AG04449 (cell line): ENCODE data around the gene FSTL1.

Experiments used
- CTCF ChIA-PET: fragments of 350-600 bp; formaldehyde crosslinking; extraction: SDS; loops from one replicate; lab custom pipeline; 2021; ENCODE audit warnings: antibody characterized with exemption; lab: Yijun Ruan, JAX
- POLR2A ChIA-PET: fragments of 400-600, 350-600 bp; formaldehyde crosslinking; extraction: SDS; loops from one replicate; lab custom pipeline; 2020; ENCODE audit warnings: antibody characterized with exemption, inconsistent platforms; lab: Yijun Ruan, JAX
- DNase-seq: peaks from one replicate; pipeline ENCODE4 v3.0.0-alpha.2; 2010; ENCODE audit warnings: low read depth, low spot score
- H3K4me3 ChIP-seq: 2 replicates; pipeline ENCODE4 v1.5.1; 2011; ENCODE audit warnings: low read depth, mild to moderate bottlenecking, control low read depth, low read length
- TF ChIP-seq, protein P1 (sequence below): IDR thresholded peaks from one replicate; pipeline ENCODE4 v1.5.1; 2011; ENCODE audit warnings: mild to moderate bottlenecking, moderate library complexity, low read length, control low read depth, inconsistent platforms; ENCODE audit not compliant: insufficient read depth; ENCODE audit errors: missing control alignments

Gene FSTL1

DNA sequence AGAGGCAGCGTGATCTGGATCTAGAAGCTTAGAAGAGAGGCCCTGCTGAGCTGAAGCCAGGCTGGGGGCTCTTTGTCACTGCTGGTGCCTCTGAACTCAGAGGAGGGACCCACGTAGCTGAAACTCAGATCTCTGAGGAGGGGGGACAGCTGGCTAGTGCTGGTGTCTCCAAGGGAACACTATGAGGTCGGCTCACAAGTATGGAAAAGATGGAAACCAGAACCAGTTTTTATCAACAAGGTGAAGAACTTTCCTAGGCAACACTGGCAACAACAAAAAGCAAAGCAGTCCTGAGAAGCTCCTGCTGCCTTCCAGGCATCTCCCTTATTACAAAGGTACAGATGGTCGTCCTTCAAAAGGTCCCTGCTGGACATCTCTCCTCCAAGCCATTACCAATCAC, 27.0 kb upstream of the FSTL1 start:
- POLR2A ChIA-PET, result no interaction called here

GRCh38 chr3:120475722-120476377, 25.1 kb upstream of the FSTL1 start:
- no peak overlapping the region for H3K4me3 ChIP-seq
- no peak for DNase-seq
- POLR2A ChIA-PET, result interaction anchor here (1.6 kb wide), 1 partner anchor 25 kb away, joined by 9 read pairs; the partner anchor contains the start of gene FSTL1
- CTCF ChIA-PET, result interaction anchor here (0.8 to 2.3 kb wide), 10 partner anchors 10 to 319 kb away, joined by 3 to 9 read pairs (median 3); no protein-coding TSS in a partner anchor
- TF ChIP-seq, protein P1, sequence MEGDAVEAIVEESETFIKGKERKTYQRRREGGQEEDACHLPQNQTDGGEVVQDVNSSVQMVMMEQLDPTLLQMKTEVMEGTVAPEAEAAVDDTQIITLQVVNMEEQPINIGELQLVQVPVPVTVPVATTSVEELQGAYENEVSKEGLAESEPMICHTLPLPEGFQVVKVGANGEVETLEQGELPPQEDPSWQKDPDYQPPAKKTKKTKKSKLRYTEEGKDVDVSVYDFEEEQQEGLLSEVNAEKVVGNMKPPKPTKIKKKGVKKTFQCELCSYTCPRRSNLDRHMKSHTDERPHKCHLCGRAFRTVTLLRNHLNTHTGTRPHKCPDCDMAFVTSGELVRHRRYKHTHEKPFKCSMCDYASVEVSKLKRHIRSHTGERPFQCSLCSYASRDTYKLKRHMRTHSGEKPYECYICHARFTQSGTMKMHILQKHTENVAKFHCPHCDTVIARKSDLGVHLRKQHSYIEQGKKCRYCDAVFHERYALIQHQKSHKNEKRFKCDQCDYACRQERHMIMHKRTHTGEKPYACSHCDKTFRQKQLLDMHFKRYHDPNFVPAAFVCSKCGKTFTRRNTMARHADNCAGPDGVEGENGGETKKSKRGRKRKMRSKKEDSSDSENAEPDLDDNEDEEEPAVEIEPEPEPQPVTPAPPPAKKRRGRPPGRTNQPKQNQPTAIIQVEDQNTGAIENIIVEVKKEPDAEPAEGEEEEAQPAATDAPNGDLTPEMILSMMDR, result no peak

More for the DNA sequence above, 27.0 kb upstream of the FSTL1 start:
- CTCF ChIA-PET, result interaction anchor here (0.9 to 1.4 kb wide), 2 partner anchors 10 to 29 kb away, joined by 3 read pairs; no protein-coding TSS in a partner anchor
- DNase-seq, result no peak
- no peak overlapping the region for H3K4me3 ChIP-seq
- TF ChIP-seq, protein P1, result no peak

DNA sequence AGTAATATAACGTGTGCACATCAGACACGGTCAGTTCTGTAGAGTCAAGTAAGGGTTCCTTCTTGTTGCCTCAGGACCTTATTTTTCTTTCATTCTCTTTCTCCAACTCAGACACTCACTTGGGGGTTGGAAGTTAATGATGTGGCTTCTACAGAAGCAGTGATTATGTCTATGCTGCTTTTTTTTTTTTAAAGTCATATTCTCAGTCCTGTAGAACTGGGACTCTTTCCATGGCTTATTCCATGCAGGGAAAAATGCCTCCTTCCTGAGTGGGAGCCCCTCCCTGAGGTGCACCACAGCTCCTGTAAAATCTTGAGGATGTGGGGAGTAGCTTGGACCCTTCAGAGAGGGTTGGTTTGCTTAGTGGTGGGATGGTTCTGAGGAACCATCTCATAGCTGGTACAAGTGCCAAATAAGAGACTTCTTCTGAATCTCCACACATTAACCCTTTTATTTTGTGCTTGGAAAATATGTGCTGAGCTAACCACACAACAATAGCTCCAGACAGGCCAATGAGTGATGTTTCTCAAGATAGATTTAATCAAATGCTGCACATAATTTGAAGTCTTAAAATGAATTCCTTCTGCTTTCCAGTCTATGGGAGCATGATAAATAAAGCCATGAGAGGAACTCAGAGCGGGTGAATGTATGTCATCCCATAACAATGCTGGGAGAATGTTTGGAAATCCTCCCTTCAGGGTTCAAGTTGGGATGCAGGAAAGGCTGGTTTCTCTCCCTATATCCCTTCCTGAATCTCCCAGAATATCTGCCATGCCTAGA, 23.3 kb upstream of the FSTL1 start:
- POLR2A ChIA-PET, result interaction anchor here (0.7 to 2.2 kb wide), 3 partner anchors 22 to 25 kb away, joined by 3 to 7 read pairs (median 5); partner anchors contain the start of gene FSTL1
- CTCF ChIA-PET, result interaction anchor here (1.2 to 1.7 kb wide), 5 partner anchors 19 to 87 kb away, joined by 3 to 5 read pairs (median 4); no protein-coding TSS in a partner anchor
- TF ChIP-seq, protein P1, result no peak
- DNase-seq, result no peak
- H3K4me3 ChIP-seq, result no peak overlapping the region

- CTCF ChIA-PET, result interaction anchor here (1.3 to 1.7 kb wide), 2 partner anchors 19 to 88 kb away, joined by 4 read pairs; no protein-coding TSS in a partner anchor
These were observed 22.6 kb upstream of the FSTL1 start for GRCh38 chr3:120473389-120473788.

DNA sequence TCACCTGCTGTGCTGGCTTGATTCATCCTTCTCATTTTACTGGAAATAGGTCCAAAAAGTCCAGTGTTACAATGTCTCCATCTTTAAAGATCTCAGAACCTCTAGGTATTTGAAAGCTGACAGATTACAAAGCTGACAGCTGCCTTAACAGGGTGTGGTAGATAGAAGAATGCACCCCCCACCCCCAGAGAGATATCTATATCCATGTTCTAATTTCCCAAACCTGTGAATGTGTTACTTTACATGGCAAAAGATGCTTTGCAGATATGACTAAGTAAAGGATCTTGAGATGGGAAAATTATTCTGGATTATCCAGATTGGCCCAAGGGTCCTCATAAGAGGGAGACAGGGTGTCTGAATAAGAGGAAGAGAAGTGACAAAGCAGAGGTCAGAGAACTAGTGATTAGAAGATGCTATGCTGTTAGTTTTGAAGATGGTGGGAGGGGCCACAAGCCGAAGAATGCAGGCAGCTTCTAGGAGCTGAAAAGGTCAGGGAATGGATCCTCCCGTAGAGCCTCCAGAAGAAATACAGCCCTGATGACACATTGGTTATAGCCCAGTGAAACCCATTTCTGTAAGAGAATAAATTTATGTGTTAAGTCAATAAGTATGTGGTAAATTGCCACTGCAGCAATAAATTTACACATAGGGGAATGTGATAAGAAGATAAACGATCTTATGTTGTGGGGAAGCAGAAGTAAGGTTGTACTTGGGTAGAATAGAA, 21.5 kb upstream of the FSTL1 start:
- CTCF ChIA-PET, result interaction anchor here (0.6 to 2.3 kb wide), 6 partner anchors 23 to 89 kb away, joined by 3 to 10 read pairs (median 4); no protein-coding TSS in a partner anchor
- H3K4me3 ChIP-seq, result no peak overlapping the region
- POLR2A ChIA-PET, result interaction anchor here (0.7 to 1.4 kb wide), 4 partner anchors 13 to 294 kb away, joined by 3 to 18 read pairs (median 3); partner anchors contain the start of gene FSTL1
- no peak for DNase-seq
- TF ChIP-seq, protein P1, result no peak

More at GRCh38 chr3:120473389-120473788, 22.6 kb upstream of the FSTL1 start:
- DNase-seq, result no peak
- POLR2A ChIA-PET, result interaction anchor here (0.7 to 2.2 kb wide), 3 partner anchors 21 to 26 kb away, joined by 3 to 7 read pairs (median 5); partner anchors contain the start of gene FSTL1
- TF ChIP-seq, protein P1, result no peak
- no peak overlapping the region for H3K4me3 ChIP-seq
